Urothelium cell line (cell line): ENCODE measurements around the gene TP53TG3F.
"Not testable (repeated sequence)": the region's sequence is repeated elsewhere in the genome, so short reads cannot be mapped to it uniquely, and the experiment has no call there.

Experiments used
- DNase-seq: peaks from one replicate; pipeline ENCODE4 v3.0.0; 2011; ENCODE audit warnings: low spot score, mixed read lengths
- FAIRE-seq: peaks from 2 replicates; lab custom pipeline; 2011; peaks lifted over from hg19 to GRCh38; lab: Jason Lieb, UNC

Gene TP53TG3F

GRCh38 chr16:33459312-33459711 lies at the start of gene TP53TG3F:
TSS of gene TP53TG3F (plus strand) at chr16:33459612. CDS start at chr16:33459680, 68 bp downstream.
- FAIRE-seq, DNase-seq: not testable (repeated sequence)

GRCh38 chr16:33491611-33492010 lies 32.2 kb downstream of the TP53TG3F start:
- peak; percentile 99 for FAIRE-seq

GRCh38 chr16:33507231-33507630 lies 47.8 kb downstream of the TP53TG3F start:
- DNase-seq, FAIRE-seq: not testable (repeated sequence)

More at GRCh38 chr16:33491611-33492010, 32.2 kb downstream of the TP53TG3F start:
- not testable (repeated sequence) for DNase-seq

GRCh38 chr16:33509070-33509469 lies 49.7 kb downstream of the TP53TG3F start:
- not testable (repeated sequence) for FAIRE-seq, DNase-seq

GRCh38 chr16:33509906-33510305 lies 50.5 kb downstream of the TP53TG3F start:
- DNase-seq, FAIRE-seq: not testable (repeated sequence)
